Activated CD8-positive, alpha-beta memory T cell treated with anti-CD3 and anti-CD28 coated beads, Interleukin-2, amount 50 U/mL, for 1 hour (primary cell): ENCODE data around the gene SH3BP5.

ENCODE experiments used
- DNase-seq: peaks from one replicate; pipeline ENCODE4 v3.0.0-alpha.2; 2020; ENCODE audit errors: extremely low read depth

The SH3BP5 gene

GRCh38 chr3:15347063-15347736, 14.8 kb upstream of the SH3BP5 start:
- DNase-seq, result no peak

- no peak for DNase-seq
Measured at GRCh38 chr3:15346516-15346915, 14.1 kb upstream of the SH3BP5 start.

- DNase-seq, result no peak
Measured at GRCh38 chr3:15345608-15346137, 13.3 kb upstream of the SH3BP5 start.

GRCh38 chr3:15345066-15345607, 12.8 kb upstream of the SH3BP5 start:
- no peak for DNase-seq

GRCh38 chr3:15342945-15343344, 10.6 kb upstream of the SH3BP5 start:
- no peak for DNase-seq

GRCh38 chr3:15342246-15342645, 9.9 kb upstream of the SH3BP5 start:
- no peak for DNase-seq

GRCh38 chr3:15341030-15341726, 8.8 kb upstream of the SH3BP5 start:
- no peak for DNase-seq

- no peak for DNase-seq
Measured at GRCh38 chr3:15339786-15340215, 7.4 kb upstream of the SH3BP5 start.

GRCh38 chr3:15339001-15339400, 6.6 kb upstream of the SH3BP5 start:
- DNase-seq, result no peak

GRCh38 chr3:15337963-15338362, 5.6 kb upstream of the SH3BP5 start:
- no peak for DNase-seq

- no peak for DNase-seq
Measured at GRCh38 chr3:15336057-15336456, 3.7 kb upstream of the SH3BP5 start.

- no peak for DNase-seq
Measured at GRCh38 chr3:15333956-15334263, 1.5 kb upstream of the SH3BP5 start.

- no peak for DNase-seq
Measured at GRCh38 chr3:15333099-15333955, 941 bp upstream of the SH3BP5 start.

GRCh38 chr3:15331606-15332404, 581 bp downstream of the SH3BP5 start:
- no peak for DNase-seq

GRCh38 chr3:15331072-15331605, 1.2 kb downstream of the SH3BP5 start:
- no peak for DNase-seq

GRCh38 chr3:15330031-15330596, 2.3 kb downstream of the SH3BP5 start:
- no peak for DNase-seq

- DNase-seq, result no peak
Measured at GRCh38 chr3:15329046-15330005, 3.1 kb downstream of the SH3BP5 start.

GRCh38 chr3:15327941-15328340, 4.4 kb downstream of the SH3BP5 start:
- DNase-seq, result no peak

- no peak for DNase-seq
Measured at GRCh38 chr3:15326673-15327072, 5.7 kb downstream of the SH3BP5 start.

GRCh38 chr3:15326037-15326436, 6.3 kb downstream of the SH3BP5 start:
- DNase-seq, result no peak
